HG02678 (cell line): ENCODE data around the gene TIMM22.
"Not testable (repeated sequence)": the region's sequence is repeated elsewhere in the genome, so short reads cannot be mapped to it uniquely, and the experiment has no call there.

Source experiments
- ATAC-seq: cut with Tn5 transposase; IDR thresholded peaks from one replicate; pipeline ENCODE4 v1.9.1; 2021; ENCODE audit warnings: mild to moderate bottlenecking, moderate library complexity; ENCODE audit not compliant: unreplicated experiment

Gene TIMM22

DNA sequence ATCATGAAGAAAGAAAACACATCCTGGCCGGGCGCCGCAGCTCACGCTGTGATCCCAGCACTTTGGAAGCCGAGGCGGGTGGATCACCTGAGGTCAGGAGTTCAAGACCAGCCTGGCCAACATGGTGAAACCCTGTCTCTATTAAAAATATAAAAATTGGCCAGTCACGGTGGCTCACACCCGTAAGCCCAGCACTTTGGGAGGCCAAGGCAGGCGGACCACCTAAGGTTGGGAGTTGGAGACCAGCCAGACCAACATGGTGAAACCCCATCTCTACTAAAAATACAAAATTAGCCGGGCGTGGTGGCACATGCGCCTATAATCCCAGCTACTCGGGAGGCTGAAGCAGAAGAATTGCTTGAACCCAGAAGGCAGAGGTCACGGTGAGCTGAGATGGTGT lies 25.1 kb upstream of the TIMM22 start:
- not testable (repeated sequence) for ATAC-seq

DNA sequence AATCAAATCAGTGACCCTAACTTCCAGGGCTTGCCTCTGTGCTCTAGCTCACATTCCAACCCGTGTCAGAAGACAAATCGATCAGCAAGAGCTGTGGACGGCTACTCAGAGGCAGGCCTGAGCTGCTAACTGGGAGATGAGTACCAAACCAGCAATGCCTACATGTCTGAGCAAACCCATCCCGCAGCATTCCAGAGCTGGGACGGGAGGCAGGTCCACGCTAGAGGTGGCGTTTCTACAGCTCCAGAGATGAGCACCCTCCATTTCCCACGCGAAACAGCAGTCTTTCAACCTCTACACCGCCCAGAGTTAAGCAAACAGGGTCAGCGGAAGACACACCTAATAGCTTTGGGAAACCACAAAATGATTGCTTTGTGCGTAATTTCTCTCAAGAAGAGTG lies 23.9 kb upstream of the TIMM22 start:
- no peak for ATAC-seq

DNA sequence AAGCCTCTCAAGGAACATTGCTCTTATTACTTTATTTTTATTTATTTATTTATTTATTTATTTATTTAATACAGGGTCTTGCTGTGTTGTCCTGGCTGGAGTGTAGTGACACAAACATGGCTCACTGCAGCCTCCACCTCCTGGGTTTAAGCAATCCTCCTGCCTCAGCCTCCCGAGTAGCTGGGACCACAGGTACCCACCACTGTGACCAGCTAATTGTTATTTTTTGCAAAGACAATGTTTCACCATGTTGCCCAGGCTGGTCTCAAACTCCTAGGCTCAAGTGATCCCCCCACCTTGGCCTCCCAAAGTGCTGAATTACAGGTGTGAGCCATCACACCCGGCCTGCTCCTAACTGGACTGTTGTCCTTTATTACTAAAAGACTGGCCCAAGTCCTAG lies 22.2 kb upstream of the TIMM22 start:
- ATAC-seq: not testable (repeated sequence)

DNA sequence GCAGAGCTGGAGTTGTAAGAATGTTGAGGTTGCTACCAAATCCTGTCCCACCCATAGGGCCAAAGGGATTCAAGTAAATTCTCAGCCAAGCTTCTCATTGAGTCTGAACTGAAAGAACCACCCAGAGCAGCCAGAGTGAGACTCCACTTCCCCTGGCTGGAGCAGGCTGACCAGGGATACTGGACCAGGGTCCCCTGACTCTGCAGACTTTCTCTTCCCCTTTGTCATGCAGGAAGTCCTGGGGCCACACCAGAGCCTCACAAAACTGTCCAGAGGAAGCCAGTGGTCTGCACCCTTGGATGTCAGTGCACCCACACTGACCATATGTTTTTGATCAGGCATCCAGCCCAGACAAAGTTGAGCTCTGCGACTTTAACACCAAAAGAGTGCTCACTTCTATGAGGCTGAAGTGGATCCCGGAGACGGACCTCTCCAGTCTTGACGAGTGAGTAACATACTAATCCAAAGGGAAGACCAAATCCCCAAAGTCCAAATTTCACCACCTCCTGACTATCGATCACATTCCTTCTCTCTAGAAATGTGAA lies 21.5 kb upstream of the TIMM22 start:
- no peak for ATAC-seq

DNA sequence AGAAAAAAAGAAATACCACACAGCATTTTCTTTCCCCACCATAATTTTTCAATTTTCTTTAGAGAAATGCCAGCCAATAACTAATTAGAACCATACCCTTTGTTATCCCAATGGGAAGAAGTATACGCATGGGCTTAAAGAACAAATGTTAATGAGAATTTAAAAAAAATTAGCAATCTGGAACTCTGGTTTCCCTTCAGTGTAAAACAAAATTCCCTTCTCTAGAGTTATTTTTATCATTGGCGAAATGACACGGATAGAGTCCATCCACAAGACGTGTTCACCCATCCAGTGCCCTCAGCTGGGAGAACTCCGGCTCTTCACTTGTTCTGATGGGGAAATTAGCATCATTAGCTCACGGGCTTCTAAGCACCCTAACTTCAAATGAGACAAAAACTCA lies 20.6 kb upstream of the TIMM22 start:
- ATAC-seq: no peak

DNA sequence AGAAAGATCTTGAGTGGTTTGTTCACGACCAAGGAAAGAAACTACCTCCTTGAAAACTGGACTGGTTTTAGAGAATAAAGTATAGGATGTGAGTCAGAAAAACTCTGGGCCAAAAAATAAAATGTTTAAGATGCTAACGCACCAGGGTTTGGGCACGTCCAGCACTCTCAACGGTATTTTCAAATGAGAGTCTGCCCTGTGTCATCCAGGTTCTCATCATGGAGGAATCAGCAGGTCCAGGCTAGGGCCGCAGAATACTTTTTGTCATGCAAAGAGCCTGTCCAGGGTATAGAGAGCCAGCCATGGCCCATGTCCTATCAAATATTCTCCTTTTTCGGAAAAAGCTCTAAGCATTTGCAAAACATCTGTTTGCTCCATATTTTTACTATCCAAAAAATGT lies 19.8 kb upstream of the TIMM22 start:
- no peak for ATAC-seq

DNA sequence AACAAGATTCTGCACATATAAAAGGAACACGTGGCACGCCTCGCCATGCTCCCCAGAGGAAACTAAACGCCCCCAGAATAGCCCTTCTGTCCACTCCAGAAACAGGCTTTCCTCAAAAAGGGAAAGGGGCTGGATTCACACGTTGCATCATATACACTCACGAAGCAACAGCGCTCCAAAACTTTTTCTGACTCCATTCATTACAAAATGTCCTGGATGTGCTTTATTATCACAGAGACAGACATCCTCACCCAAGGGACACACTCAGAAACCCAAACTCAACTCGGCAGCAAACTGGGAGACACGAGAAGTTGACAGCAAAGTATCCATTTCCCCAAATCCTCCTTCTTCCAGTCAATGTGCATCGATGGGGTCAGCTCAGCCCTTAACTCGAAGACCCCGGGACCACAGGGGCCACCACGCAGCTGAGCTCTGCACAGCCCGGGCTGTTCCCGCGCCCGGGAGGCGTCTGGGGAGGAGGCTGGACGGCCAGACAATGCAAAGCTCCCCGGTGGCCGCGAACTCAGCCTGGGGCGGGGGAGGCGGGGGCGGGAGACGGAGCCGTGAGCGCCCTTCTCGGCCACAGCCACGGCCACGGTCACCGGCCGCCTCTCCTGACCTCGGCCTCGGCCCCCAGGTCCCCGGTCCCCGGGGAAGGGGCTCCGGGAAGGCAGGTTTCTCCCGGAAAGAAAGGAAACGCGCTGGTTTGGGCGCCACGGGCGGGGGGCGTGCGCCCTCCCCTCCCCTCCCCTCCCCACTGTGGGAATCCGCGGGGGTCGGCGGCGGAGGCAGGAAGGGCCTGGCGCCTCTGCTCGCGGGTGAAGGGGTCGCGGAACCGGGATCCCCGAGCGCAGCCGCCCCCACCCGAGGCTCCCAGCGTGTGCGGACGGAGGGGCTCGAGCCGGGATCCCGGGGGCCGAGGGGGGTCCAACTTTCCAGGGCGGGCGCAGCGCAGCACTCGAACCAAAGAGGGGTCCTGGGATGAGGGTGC lies 18.5 kb upstream of the TIMM22 start:
- no peak for ATAC-seq

DNA sequence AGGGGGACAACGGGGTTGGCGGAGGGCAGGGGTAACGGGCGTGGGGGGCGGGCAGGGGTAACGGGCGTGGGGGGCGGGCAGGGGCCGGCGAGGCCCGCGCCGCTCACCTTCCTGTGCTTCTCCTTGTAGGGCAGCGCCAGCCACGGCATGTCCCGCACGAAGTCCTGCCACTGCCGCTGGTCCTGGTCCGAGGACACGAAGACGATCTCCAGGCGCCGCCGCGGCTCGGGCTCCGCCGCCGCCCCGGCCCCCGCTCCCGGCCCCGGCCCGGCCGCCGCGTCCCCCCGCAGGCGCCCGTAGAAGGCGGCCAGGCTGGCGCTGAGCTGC lies 17.8 kb upstream of the TIMM22 start:
- ATAC-seq: no peak

DNA sequence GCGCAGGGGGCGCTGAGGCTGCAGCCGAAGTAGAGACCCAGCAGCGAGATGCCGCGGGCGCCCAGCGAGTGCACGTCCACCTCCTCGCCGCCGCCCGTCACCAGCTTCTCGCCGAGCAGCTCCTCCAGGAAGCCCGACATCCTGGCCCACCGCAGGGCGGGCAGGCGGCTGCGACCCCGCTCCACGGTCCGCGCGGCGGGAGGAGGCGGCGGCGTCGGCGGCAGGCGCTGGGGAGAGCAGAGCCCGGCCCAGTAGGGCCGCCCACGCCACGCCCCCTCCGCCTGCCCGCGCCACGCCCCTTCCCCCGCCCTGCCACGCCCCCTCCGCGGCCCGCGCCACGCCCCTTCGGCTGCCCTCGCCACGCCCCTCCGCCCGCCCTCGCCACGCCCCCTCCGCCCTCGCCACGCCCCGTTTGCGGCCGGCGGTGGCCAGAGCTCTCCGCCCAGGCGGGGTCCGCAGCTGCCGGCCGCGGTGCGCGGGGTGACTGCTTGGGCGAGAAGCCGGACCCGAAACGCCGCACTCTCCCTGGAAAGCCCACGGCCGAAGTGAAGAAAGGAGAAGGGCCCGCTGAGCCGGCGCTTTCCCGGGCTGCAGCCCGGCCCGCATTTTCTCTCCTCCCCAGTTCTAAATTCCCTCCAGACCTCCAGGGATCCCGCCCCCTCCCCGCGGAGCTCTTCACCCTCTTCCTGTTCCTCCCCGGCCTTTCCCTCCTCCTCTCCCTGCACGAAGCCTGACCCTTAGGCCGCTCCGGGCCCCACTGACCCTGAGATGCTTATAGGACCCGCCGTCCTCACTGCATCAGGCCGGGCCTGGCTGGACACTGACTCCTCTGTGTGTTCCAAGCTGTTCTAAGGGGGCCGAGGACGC lies 17.2 kb upstream of the TIMM22 start, which contains the start of gene NXN:
Gene NXN, minus strand, starts transcription at position 238 of the 867 bp plus-strand sequence.
- ATAC-seq: peak; percentile 75

DNA sequence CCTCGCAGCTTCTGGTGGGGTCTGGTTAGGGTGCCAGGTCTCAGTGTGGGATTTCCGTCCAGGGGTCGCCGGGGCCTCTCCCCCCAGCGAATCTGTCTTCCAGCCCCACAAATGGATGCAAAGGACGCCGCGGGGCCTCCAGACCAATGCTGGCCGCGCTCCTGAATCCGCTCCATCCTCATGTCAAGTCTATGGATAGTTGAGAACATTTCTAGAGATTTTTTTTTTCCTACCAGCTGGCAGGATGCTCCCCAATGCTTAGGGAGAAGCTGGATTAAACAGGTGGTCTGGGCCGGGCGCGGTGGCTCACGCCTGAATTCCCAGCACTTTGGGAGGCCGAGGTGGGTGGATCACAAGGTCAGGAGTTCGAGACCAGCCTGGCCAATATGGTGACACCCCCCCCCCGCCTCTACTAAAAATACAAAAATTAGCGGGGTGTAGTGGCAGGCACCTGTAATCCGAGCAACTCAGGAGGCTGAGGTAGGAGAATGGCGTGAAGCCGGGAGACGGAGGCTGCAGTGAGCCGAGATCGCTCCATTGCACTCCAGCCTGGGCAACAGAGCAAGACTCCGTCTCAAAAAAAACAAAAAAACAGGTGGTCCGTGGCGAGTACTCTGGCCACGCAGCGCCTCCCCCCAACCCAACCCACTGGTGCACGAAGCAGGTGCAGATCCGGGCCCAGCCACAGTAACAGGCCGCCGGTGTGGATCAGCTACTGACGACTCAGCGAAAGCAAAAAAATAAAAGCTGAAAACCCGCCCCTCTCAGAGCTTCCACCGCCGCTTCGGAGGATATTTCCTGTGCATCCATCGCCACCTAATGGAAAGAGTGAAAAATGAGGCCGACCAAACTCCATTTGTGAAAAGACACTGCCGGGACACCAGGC lies 16.3 kb upstream of the TIMM22 start:
- peak; percentile 48 for ATAC-seq

DNA sequence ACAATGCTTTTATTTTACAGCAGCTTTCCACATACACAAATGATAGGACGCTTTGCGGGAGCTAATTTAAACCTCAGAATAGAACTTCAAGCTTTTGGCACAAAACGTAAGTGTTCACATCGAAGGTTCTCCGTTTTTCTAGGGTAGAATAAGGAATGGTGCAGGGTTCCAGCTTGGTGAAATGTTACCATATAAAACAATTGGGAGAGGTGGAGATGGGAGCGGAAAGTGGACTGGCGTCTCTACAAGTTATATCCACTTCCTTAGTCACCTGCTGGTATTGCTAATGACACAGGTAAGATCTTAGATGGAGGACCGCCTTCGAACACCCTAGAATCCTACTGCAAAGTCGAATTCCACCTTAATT lies 15.7 kb upstream of the TIMM22 start:
- no peak for ATAC-seq

DNA sequence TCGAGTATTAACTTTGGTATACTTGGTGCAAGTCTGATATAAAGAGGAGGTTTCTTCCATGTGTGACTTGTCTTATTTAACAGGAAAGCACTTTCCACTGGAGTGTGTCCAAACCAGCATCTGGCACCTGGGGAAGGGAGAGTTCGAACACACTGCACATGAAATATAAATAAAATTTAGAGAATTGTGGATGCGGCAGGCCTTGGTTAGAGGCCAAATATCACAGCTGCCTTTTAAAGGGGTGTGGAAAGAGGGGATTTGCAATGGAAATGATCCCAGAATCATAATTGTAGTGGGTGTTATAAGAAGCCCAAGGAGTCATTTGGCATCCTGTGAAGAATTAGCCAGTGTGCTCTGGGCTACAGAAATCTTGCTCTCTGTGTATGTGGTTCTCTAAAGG lies 13.0 kb upstream of the TIMM22 start:
- ATAC-seq: no peak

DNA sequence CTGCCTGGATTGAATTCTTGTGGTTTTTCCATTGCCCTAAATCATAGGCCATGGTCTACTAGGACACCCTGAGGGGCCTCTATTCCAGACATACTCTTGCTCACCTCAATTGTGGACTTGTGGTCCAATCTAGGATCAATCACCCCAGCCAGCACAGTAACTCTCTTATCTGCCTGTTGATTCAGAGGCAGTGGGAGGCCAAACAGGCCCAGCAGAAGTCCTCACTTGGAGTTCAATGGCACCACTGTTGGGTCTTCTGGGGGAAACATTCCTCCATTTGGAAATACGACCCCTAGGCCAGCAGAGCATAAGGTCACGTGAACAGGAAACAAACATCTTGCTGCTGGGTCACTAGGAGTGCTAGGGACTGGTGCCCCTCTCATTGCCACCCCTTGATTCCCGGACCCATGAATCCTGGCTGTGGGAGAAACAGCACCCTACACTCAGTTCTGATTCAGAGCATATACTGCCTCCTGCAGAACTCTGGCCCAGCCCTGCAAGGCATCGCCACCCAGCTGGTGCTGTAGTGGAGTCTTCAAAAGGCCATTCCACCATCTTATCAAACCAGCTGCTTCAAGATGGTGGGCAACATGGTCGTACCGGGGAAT lies 10.5 kb upstream of the TIMM22 start:
- ATAC-seq: no peak

DNA sequence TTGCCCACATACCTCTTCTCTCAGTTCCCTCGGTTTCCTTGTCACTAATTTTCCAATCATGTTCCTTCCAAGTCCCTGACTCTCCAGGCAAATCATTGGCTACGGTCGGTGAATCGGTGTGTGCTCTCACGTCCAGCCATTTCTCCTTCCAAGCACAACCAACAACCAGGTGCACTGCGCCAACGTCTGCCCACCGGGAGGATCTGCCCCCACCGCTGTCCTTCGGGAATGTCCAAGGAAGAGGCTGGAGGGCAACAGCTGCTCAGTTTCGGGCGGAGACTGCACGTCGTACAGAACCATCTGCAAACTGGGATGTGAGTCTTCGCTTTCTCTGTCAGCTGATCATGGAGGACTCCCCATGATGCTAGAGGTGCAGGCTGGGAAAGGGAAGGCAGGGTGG lies 9.0 kb upstream of the TIMM22 start:
- no peak for ATAC-seq

DNA sequence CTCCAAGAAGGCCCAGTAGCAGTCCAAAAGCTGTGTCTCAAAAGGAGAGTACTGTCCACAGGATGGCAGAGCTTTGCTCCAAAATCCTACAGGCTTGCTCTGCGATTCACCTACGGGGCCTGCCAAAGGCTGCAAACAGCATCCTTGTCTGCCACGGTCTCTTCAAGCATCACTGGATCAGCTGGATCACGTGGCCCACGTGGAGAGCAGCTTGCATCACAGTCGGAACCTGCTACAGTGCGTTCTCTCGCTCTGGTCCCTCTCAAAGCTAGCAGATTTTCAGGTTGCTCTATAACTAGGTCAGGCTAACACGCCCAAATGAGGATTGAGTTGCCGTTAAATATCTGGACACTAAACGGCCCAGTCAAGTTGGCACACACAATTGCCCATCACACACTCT lies 8.4 kb upstream of the TIMM22 start:
- no peak for ATAC-seq

DNA sequence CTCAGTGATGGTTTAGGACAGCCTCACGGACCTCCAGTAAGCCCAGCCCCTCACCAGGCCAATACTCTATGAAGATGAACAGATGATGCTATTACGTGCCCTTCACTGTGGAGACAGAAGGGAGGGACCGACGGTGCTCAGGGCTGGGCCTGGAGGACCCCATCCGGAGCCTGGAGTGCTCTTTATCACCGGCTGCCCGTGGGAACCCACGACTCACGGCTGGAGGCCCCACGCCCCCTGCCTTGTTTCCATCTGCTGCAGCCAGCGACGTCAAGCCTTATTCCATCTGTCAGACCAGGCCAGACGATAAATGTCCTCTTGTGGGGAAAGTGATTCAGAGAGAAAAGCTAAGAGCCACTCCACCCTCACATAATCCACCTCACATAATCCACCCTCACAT lies 4.0 kb upstream of the TIMM22 start:
- no peak for ATAC-seq

DNA sequence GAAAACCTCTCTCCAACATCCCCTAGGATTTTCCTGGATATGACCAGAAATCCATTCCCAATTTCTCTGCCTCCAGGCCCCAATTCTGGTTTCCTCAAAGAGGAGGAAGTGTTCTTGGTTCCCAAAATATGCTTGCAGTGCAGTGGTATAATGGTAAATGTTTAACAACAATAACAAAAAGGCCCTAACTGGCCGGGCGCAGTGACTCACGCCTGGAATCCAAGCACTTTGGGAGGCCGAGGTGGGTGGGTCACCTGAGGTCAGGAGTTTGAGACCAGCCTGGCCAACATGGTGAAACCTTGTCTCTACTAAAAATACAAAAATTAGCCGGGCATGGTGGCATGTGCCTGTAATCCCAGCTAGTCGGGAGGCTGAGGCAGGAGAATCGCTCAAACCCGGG lies 1.6 kb upstream of the TIMM22 start:
- not testable (repeated sequence) for ATAC-seq

DNA sequence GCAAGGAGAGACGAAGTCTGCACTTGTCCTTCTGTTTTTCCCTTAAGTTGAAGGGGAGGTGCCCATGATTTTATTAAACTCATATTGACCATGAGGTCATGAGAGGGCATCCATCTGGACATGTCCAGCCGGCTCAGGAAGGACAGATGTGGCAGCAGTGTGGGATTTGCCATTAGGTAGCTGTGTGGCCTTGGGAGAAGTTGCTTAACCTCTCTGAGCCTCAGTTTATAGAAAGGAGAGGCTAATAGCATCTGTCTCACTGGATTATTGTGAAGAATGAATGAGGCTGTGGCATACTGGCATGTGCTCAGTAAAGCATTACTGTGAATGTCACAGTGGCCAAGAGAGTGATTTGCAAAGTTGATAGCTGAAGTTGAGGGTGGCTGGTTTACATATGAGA lies 1.2 kb downstream of the TIMM22 start:
- ATAC-seq: no peak

DNA sequence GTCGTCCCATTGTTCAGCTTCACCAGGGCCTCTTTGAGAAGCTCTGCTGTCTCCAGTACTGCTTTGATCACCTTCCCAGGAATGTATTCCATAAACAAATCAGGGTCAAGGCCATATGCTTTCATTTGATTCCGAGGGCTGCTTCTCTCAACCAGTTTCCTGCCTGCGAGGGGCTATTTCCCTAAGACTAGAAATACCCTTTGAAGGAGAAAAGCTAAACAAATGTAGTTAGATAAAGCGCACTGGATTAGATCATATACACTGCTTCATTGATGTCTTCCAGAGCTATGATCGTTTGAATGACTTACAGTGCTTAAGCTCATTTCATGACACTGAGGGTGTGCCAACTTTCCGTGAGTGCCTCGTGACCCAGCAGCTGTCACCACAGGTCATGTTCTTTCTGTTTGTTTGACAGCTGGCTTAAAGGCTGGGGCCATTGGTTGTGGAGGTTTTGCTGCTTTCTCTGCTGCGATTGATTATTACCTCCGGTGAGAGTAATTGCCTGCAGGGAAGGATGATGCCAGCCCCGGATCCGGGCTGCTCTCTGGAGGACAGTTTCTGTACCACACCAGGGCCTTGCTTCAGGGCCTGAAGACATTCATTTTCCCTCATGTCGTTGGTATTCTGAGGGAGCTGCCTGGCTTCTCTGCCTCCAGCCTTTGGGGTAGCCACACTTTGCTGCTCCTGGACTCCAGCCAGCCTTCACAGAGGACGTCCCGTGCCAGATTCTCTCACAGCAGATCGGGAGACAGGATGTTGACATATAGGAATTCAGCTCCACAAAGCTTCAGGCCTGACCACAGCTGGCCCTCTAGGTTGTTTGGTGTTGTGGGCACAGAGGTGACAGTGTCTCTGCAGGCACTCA lies 3.9 kb downstream of the TIMM22 start:
- no peak for ATAC-seq
